ENCODE results near the gene KRTAP4-9. TPM values are rescaled to one million over a fixed set of nuclear protein-coding genes. Genes with fewer than 3 reads are reported as not detected.
"Not testable (repeated sequence)": the region's sequence is repeated elsewhere in the genome, so short reads cannot be mapped to it uniquely, and the experiment has no call there.

Gene KRTAP4-9
- total RNA-seq, 1 donor from 2014 or later: not detected

DNA sequence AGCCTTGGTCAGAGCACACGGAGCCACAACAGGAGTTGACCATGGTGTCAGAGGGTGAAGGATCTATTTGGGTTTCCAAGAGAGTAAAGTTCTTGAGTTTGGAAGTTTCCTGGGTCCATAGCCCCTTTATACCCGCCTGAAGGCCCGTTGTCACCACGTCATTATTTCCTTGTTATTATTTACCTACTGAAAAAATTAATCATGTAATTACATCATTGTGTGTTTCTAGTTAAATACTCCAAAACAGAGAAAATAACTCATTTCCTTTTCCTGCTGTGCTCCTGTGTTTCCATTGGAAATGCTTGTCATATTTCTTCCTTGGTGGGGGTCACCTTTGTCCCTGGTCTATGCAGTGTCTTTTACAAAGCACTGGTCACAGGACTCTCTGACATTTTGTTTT, 7.1 kb upstream of the KRTAP4-9 start, which contains the start of gene KRTAP4-8:
TSS of gene KRTAP4-8 (minus strand) at position 101 of the 400 bp plus-strand sequence. CDS start at position 43, 58 bp downstream.
- DNase-seq: no peak

DNA sequence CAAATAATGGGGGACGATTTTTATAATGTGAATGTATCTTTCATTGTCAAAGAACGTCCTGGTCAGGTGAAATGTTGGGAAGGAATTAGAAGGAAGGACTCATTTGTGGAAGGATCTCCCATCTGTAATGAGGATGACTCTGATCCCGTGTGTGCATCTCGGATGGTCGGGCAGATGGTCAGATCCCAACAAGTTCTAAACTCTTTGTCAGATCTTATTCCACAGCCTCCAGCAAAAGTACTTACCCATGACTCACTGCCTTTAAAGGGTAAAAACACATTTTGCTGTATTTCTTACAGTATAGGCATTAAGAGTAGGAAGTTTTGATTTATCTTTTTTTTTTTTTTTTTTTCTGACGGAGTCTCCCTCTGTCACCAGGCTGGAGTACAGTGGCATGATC, 6.7 kb upstream of the KRTAP4-9 start:
- DNase-seq: no peak

DNA sequence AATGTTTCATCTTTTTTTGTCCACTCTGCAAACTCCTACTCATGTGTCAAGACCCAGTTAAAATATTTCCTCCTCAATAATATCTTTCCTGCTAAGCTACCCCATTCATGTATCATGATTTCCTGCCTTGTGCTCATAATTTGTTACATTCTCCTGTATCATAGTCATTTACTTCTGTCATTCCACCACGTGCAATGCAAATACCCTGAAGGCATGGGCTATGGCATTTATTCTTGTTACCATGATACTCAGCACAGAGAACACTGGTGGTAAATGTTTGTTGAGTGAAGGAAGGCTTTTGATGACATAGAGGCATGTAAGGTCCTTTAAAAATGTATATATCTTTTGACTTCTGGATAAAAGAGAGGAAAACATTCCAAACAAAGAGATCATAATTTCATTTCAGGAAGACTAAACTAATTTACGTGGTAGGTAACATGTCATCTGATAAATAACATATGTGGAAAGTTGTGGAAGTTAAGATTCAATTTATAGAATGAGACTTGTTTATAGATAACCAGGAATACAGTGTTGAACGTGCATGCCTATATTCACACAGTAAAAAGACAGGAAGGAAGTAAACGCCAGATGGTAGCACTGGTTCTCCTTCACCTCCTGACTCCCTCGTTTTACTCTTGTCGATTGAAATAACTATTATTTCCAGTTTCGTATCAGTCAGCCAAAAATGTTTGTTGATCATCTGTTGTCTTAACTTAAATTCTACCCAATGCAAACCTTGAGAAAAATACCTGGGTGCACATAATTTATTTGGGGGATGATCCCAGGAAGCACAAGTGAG, 5.3 kb upstream of the KRTAP4-9 start:
- DNase-seq: not testable (repeated sequence)

DNA sequence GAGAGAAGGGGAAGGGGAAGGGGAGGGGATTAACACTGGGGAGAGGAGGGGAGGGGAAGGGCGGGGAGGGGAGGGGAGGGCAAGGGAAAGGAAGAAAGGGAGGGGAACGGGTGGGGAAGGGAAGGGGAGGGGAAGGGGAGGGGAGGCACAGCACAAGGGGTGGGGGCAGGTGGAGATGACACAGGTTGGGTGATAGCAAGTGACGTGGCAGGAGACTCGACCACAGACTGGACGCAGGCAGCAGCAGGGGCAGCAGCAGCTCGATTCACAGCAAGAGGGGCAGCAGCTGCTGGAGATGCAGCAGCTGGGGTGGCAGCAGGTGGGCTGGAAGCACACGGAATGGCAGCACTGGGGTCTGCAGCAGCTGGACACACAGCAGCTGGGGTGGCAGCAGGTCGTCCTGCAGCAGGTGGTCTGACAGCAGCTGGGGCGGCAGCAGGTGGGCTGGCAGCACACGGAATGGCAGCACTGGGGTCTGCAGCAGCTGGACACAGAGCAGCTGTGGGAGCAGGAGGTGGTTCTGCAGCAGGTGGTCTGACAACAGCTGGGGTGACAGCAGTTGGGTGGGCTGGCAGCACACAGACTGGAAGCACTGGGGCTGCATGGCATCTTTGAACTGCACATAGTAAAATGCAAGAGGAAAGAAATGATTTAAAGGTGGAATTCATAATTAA, 3.5 kb upstream of the KRTAP4-9 start, which contains the start of gene KRTAP4-16:
TSS of gene KRTAP4-16 (minus strand) at position 624 of the 674 bp plus-strand sequence. CDS start at position 624, 0 bp downstream.
- DNase-seq: no peak

DNA sequence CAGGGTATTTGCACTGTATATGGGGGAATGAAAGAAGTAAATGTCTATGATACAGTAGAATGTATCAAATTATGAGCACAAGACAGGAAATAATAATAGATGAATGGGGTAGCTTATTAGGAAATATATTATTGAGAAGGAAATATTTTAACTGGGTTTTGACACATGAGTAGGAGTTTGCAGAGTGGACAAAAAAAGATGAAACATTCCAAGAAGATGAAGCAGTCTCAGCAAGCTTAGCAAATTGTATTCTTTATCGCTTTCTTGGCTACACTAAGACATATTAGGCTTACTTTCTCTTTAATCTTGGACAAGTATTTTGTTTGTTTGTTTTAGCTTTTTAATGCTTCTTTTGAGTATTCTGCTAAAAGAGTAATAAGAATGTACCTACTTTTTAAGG, 1.3 kb upstream of the KRTAP4-9 start:
- DNase-seq: no peak

DNA sequence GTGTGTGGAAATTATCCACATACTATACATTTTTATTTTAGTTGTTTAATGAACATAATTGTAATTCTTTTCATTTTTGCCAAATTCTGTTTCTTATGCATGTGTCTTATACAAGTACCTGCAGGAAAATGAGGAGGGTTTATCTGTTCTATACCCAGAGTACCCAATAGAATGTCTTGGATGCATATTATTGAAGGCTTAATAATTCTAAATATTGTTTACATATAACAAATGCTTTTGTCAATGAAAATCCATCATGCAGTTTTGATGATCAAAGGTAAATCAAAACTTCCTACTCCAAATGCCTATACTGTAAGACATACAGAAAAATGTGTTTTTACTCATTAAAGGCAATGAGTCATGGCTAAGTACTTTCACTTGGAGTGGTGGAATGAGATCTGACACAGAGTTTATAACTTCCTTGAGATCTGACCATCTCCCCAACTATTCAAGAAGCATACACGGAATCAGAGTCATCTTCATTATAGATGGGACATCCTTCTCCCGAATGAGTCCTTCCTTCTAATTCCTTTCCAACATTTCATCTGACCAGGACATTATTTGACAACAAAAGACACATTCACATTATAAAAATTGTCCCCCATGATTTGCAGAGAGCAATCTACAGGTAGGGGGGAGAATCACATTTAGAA, 677 bp upstream of the KRTAP4-9 start:
- not testable (repeated sequence) for DNase-seq

DNA sequence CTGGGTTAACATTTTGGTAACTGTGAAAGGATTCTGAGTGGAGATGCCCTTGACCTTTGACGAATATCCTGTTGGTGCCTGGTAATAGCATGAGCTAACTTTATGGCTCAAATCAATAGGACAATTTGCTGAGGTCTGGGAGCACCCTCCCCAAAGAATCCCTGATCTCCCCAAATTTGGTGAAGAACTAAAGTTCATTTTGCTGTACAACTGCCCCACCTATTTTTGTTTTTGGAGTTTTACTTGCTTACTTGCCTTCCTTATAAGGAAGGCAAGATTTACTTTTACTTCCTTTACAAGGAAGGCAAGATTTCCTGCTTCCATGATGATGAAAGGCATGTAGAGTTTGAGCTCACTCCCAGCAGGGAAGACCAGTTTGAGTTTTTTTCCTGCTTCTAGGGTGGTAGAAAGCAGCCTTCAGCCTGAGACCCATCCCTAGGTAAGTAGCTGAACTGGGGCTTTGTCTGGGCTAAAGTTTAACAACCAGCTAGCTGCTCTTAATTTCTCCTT, 2.8 kb downstream of the KRTAP4-9 start:
- no peak for DNase-seq

DNA sequence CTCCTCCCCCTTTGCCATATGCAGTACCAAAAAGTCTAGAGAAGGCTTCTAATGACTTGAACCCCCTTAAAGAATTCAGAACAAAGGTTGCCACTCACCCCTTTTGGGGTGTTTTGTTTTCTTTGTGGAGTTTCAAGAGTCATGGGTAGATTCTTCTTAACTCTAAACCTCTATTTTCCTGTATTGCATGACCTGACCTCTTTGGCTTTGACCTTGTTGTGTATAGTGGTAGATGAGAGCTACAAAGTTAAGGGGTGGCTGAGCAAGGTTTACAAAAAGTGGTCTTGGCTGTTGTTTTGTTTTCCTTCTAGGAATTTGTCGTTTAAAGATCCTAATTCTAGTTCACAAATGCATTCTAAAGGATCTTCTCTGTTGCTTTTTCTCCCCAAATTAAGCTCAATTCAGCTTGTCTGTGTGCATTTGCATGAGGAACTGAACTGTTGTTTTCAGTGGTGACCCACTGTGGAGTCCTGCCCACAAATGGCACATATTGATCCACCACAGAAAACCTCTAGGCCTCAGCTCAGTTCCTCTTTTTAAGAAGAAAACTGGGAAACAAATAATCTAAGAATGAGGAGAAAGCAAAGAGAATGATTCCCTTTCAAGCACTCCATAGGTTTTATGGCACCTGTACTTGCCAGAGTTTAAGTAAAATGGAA, 3.7 kb downstream of the KRTAP4-9 start:
- DNase-seq: not testable (repeated sequence)

DNA sequence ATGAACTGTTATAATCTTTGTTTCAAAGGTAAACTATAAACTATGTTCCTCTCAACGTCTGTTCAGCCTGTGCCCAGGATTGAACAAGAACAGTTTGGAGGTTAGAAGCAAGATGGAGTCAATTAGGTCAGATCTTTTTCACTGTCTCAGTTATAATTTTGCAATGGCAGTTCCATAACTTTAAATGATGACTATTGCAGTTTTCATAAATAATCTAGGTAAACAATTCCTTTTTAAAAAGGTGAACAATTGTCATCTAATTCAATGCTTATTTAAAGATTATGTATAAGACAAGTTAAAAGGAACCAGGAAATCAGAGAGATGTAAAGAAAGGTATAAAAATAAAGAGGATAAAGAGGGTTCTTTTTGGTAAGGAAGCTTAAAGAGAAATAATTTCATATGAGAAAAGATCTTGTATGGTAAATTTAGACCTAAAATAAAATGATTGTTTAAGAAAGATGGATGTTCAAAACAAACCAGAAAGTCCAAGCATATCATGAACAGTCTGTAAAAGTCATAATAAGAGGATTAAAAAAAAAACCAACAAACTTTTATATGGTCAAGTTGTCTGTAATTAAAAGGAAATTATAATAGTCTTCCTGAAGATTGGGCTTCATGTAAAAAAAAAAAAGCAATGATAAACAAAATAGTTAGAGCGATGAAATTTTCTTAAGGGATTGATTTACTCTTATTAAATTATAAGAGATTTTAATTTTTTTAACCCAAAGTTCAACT, 6.1 kb downstream of the KRTAP4-9 start:
- no peak for DNase-seq

DNA sequence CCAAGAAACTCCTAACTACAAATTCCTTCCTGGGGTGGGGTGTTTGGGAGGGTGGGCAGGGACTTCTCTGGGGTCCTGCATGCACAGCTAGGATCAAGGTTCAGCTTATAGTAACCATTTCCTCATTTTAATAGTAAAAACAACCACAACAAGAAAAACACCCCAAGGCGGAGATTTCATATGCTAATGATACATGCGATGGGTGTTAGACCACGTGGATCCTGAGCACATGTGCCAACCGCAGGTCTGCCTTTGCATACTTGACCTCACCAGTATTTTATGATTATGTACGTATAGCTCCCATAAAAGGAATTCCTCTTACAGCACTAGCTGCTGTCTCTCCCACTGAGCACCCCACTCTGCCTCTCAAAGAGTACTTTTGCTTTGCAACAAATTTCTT, 11.1 kb downstream of the KRTAP4-9 start:
- DNase-seq: no peak

DNA sequence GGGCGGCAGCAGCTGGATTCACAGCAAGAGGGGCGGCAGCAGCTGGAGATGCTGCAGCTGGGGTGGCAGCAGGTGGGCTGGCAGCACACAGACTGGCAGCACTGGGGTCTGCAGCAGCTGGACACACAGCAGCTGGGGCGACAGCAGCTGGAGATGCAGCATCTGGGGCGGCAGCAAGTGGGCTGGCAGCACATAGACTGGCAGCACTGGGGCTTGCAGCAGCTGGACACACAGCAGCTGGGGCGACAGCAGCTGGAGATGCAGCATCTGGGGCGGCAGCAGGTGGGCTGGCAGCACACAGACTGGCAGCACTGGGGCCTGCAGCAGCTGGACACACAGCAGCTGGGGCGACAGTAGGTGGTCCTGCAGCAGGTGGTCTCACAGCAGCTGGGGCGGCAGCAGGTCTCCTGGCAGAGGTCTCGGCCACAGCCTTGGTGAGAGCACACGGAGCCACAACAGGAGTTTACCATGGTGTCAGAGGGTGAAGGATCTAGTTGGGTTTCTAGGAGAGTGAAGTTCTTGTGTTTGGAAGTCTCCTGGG, 12.7 kb downstream of the KRTAP4-9 start, which contains the start of gene KRTAP4-11:
TSS of gene KRTAP4-11 (minus strand) at position 528 of the 541 bp plus-strand sequence. CDS start at position 470, 58 bp downstream.
- not testable (repeated sequence) for DNase-seq

DNA sequence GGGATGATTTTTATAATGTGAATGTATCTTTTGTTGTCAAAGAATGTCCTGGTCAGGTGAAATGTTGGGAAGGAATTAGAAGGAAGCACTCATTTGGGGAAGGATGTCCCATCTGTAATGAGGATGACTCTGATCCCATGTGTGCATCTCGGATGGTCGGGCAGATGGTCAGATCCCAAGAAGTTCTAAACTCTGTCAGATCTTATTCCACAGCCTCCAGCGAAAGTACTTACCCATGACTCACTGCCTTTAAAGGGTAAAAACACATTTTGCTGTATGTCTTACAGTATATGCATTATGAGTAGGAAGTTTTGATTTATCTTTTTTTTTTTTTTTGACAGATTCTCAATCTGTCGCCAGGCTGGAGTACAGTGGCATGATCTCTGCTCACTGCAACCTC, 13.5 kb downstream of the KRTAP4-9 start:
- no peak for DNase-seq

DNA sequence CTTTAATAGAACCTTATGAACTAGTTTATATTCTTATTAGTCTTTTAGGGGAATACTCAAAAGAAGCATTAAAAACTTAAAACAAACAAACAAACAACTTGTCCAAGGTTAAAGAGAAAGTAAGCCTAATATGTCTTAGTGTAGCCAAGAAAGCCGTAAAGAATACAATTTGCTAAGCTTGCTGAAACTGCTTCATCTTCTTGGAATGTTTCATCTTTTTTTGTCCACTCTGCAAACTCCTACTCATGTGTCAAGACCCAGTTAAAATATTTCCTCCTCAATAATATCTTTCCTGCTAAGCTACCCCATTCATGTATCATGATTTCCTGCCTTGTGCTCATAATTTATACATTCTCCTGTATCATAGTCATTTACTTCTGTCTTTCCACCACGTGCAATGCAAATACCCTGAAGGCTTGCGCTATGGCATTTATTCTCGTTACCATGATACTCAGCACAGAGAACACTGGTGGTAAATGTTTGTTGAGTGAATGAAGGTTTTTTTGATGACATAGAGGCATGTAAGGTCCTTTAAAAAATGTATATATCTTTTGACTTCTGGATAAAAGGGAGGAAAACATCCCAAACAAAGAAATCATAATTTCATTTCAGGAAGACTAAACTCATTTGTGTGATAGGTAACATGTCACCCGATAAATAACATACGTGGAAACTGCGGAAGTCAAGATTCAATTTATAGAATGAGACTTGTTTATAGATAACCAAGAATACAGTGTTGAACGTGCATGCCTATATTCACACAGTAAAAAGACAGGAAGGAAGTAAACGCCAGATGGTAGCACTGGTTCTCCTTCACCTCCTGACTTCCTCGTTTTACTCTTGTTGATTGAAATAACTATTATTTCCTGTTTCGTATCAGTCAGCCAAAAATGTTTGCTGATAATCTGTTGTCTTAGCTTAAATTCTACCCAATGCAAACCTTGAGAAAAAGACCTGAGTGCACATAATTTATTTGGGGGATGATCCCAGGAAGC, 14.8 kb downstream of the KRTAP4-9 start:
- DNase-seq: not testable (repeated sequence)

DNA sequence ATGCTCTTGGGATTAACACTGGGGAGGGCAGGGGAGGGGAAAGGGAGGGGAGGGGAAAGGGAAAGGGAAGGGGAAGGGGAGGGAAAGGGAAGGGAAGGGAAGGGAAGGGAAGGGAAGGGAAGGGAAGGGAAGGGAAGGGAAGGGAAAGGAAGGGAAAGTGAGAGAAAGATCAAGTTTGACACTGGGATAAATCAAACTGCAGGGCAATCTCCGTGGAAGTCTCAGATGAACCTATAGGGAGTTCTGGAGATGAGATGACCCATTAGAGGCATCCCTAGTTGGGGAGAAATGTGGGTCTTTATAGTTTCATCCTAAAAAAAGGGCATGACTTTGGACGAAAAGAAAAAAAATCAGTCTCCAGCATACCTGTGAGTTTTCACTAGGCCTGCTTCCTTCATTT, 16.6 kb downstream of the KRTAP4-9 start:
- no peak for DNase-seq

DNA sequence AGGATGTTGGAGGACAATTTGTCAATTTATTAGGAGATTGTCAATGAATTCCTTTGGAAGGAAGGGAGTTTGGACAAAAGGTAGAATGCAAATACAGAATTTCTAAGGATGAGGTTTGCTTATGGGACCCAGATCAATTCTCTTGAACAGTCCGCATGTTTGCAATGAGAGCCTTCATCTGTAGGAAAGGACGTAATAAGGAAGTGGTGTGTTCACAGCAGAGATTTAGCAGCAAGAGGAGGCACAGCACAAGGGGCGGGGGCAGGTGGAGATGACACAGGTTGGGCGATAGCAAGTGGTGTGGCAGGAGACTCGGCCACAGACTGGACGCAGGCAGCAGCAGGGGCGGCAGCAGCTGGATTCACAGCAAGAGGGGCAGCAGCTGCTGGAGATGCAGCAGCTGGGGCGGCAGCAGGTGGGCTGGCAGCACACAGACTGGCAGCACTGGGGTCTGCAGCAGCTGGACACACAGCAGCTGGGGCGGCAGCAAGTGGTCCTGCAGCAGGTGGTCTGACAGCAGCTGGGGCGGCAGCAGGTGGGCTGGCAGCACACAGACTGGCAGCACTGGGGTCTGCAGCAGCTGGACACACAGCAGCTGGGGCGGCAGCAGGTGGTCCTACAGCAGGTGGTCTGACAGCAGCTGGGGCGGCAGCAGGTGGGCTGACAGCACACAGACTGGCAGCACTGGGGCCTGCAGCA, 18.3 kb downstream of the KRTAP4-9 start:
- not testable (repeated sequence) for DNase-seq

DNA sequence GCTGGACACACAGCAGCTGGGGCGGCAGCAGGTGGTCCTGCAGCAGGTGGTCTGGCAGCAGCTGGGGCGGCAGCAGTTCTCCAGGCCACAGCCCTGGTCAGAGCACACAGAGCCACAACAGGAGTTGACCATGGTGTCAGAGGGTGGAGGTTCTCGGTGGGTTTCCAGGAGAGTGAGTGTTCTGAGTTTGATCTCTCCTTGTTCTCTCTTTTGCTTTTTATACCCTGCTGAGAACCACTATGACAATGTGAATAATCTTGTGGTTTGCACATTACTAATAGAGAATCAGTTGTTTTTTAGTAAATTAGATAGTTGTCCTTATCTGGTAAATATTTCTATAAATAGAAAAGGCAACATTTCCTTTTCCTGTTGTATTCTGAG, 18.8 kb downstream of the KRTAP4-9 start, which contains the start of gene KRTAP4-12:
TSS of gene KRTAP4-12 (minus strand) at position 192 of the 381 bp plus-strand sequence. CDS start at position 132, 60 bp downstream.
- not testable (repeated sequence) for DNase-seq

DNA sequence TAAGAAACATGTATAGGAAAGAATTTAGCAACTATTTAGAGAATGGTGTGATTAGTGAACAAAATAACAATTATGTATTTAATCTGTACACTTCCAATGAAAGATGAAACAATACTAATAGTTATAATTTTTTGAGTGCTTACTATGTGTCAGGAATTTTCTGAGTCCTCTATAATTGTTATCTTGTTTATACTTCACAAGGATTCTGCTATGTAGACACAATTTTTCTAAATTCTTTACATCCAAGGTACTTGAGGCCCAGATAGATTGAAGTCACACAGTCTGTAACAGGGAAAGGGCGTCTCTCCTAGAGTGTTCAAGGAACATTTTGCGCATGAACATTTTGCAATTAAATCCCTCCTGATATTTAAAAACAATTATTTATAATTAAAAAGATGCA, 19.9 kb downstream of the KRTAP4-9 start:
- DNase-seq: no peak

DNA sequence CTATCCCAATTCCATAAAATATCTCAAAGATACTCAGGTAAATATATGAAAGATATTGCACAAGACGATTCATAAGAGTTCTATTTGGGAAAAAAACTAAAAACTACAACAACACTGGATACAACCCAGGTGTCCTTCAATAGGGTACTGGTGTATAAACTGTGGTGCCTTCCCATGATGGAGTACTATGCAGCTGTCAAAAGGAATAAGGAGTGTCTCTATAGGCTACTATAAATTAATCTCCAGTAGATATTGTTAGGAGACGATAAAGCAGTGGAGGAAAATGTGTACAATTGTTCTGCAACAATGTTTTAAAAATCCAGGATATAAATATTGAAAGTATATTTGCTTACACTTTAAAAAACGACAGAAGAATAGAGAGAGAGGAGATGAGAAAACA, 21.2 kb downstream of the KRTAP4-9 start:
- DNase-seq: no peak

DNA sequence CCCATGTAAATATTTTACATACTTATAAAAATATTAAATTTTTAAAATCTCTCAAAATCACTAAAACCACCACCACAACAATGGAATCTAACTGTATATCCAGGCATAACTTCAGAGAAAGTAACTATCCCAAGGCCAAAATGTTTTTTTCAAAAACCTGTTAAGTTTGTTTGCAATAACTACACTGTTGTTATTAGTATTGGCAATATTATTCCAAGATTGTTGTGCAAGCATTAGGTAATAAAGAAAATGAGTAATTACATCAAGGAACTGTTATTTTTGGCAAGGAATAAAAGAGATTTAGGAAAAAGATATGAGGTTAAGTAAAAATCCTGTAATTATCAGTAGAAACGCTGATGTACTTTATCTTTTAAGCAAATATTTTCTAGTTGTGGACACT, 22.2 kb downstream of the KRTAP4-9 start:
- DNase-seq: no peak
